ENCODE data around the gene REN. TPM values are rescaled to one million over a fixed set of nuclear protein-coding genes. Genes with fewer than 3 reads are reported as not detected.

The REN gene
- total RNA-seq, 1 donor from 2014 or later: not detected

GRCh38 chr1:204206121-204206520 lies 40.0 kb upstream of the REN start:
- H3K4me1 Mint-ChIP-seq (ENCODE audit: low read depth, unreplicated experiment): no peaks in the 10 kb centered on the region
- no peak overlapping the region for H3K27ac ChIP-seq (ENCODE audit: low read depth, low read length)
- H4K20me1 ChIP-seq (ENCODE audit: insufficient read depth, low read length): no peaks in the 10 kb centered on the region
- no peaks in the 10 kb centered on the region for H3K9me3 ChIP-seq (ENCODE audit: insufficient read depth, low read depth, low read length)
- peaks cover 7% of the 10 kb centered on the region for H3K27me3 ChIP-seq (ENCODE audit: insufficient read depth, low read length)
- no peaks in the 10 kb centered on the region for H3K36me3 Mint-ChIP-seq (ENCODE audit: low read depth, unreplicated experiment)
- no peaks in the 10 kb centered on the region for H3K9me3 Mint-ChIP-seq (ENCODE audit: unreplicated experiment)
- H2AFZ ChIP-seq (ENCODE audit: low read depth, low read length): no peak overlapping the region
- peaks cover 19% of the 10 kb centered on the region for H3K27me3 Mint-ChIP-seq (ENCODE audit: low read depth, unreplicated experiment)
- H3K4me3 Mint-ChIP-seq (ENCODE audit: unreplicated experiment): no peak overlapping the region
- no peak overlapping the region for H3K4me2 ChIP-seq (ENCODE audit: low read length)
- DNase-seq (ENCODE audit: low read depth) (no peak), FAIRE-seq (no peak)
- no peaks in the 10 kb centered on the region for H3K36me3 ChIP-seq (ENCODE audit: insufficient read depth, low read length)
- no peaks in the 10 kb centered on the region for H3K79me2 ChIP-seq (ENCODE audit: insufficient read depth, low read length)
- H3K27ac Mint-ChIP-seq (ENCODE audit: unreplicated experiment): no peak overlapping the region
- no peaks in the 10 kb centered on the region for H3K4me1 ChIP-seq (ENCODE audit: insufficient read depth, low read length)
- no peak overlapping the region for H3K9ac ChIP-seq (ENCODE audit: low read length)
- H3K4me3 ChIP-seq (ENCODE audit: insufficient read depth, low read depth, low read length): no peak overlapping the region
- TF ChIP-seq EZH2 (IDR thresholded peaks at IDR 0.05; ENCODE audit: insufficient read depth, low read length) (no peak), CTCF (IDR thresholded peaks at IDR 0.05; ENCODE audit: insufficient read depth, low read depth, low read length) (peak; percentile 10)

- H3K36me3 Mint-ChIP-seq (ENCODE audit: low read depth, unreplicated experiment): no peaks in the 10 kb centered on the region
- Histone ChIP-seq H3K9me3 (ENCODE audit: insufficient read depth, low read depth, low read length) (no peaks in the 10 kb centered on the region), H3K36me3 (ENCODE audit: insufficient read depth, low read length) (no peaks in the 10 kb centered on the region), H4K20me1 (ENCODE audit: insufficient read depth, low read length) (no peaks in the 10 kb centered on the region), H3K4me1 (ENCODE audit: insufficient read depth, low read length) (no peaks in the 10 kb centered on the region), H3K4me2 (ENCODE audit: low read length) (no peak overlapping the region), H3K4me3 (ENCODE audit: insufficient read depth, low read depth, low read length) (no peak overlapping the region), H3K27ac (ENCODE audit: low read depth, low read length) (no peak overlapping the region), H3K9ac (ENCODE audit: low read length) (no peak overlapping the region), H3K79me2 (ENCODE audit: insufficient read depth, low read length) (no peaks in the 10 kb centered on the region), H3K27me3 (ENCODE audit: insufficient read depth, low read length) (peaks cover 7% of the 10 kb centered on the region), H2AFZ (ENCODE audit: low read depth, low read length) (no peak overlapping the region)
- no peak overlapping the region for H3K27ac Mint-ChIP-seq (ENCODE audit: unreplicated experiment)
- FAIRE-seq (no peak), DNase-seq (ENCODE audit: low read depth) (no peak)
- peaks cover 19% of the 10 kb centered on the region for H3K27me3 Mint-ChIP-seq (ENCODE audit: low read depth, unreplicated experiment)
- H3K4me1 Mint-ChIP-seq (ENCODE audit: low read depth, unreplicated experiment): no peaks in the 10 kb centered on the region
- no peaks in the 10 kb centered on the region for H3K9me3 Mint-ChIP-seq (ENCODE audit: unreplicated experiment)
- TF ChIP-seq CTCF (IDR thresholded peaks at IDR 0.05; ENCODE audit: insufficient read depth, low read depth, low read length) (no peak), EZH2 (IDR thresholded peaks at IDR 0.05; ENCODE audit: insufficient read depth, low read length) (no peak)
- H3K4me3 Mint-ChIP-seq (ENCODE audit: unreplicated experiment): no peak overlapping the region
These were observed 39.3 kb upstream of the REN start for GRCh38 chr1:204205486-204205885.

GRCh38 chr1:204204944-204205343 lies 38.8 kb upstream of the REN start:
- Mint-ChIP-seq H3K9me3 (ENCODE audit: unreplicated experiment) (no peaks in the 10 kb centered on the region), H3K27ac (ENCODE audit: unreplicated experiment) (no peak overlapping the region), H3K4me1 (ENCODE audit: low read depth, unreplicated experiment) (no peaks in the 10 kb centered on the region), H3K27me3 (ENCODE audit: low read depth, unreplicated experiment) (peaks cover 16% of the 10 kb centered on the region), H3K36me3 (ENCODE audit: low read depth, unreplicated experiment) (no peaks in the 10 kb centered on the region), H3K4me3 (ENCODE audit: unreplicated experiment) (no peak overlapping the region)
- Histone ChIP-seq H3K79me2 (ENCODE audit: insufficient read depth, low read length) (no peaks in the 10 kb centered on the region), H3K9ac (ENCODE audit: low read length) (no peak overlapping the region), H3K36me3 (ENCODE audit: insufficient read depth, low read length) (no peaks in the 10 kb centered on the region), H3K4me2 (ENCODE audit: low read length) (no peak overlapping the region), H4K20me1 (ENCODE audit: insufficient read depth, low read length) (no peaks in the 10 kb centered on the region), H3K9me3 (ENCODE audit: insufficient read depth, low read depth, low read length) (no peaks in the 10 kb centered on the region), H3K4me3 (ENCODE audit: insufficient read depth, low read depth, low read length) (no peak overlapping the region), H3K27ac (ENCODE audit: low read depth, low read length) (no peak overlapping the region), H3K4me1 (ENCODE audit: insufficient read depth, low read length) (no peaks in the 10 kb centered on the region), H2AFZ (ENCODE audit: low read depth, low read length) (no peak overlapping the region), H3K27me3 (ENCODE audit: insufficient read depth, low read length) (peaks cover 7% of the 10 kb centered on the region)
- no peak for DNase-seq (ENCODE audit: low read depth)
- FAIRE-seq: no peak
- no peak for TF ChIP-seq CTCF (IDR thresholded peaks at IDR 0.05; ENCODE audit: insufficient read depth, low read depth, low read length)
- TF ChIP-seq EZH2 (IDR thresholded peaks at IDR 0.05; ENCODE audit: insufficient read depth, low read length): no peak
